GM23338 (cell line): Measurements from ENCODE around the gene PTPN13. TPM values are rescaled to one million over a fixed set of nuclear protein-coding genes. Genes with fewer than 3 reads are reported as not detected.

ENCODE experiments used
- ATAC-seq: fragments of 200-7000 bp; cut with Tn5 transposase; 3 replicates; pipeline ENCODE4 v1.9.1; 2020
- DNase-seq: peaks from one replicate; pipeline ENCODE4 v3.0.0-alpha.2; 2015; ENCODE audit warnings: low spot score
- H2AFZ ChIP-seq: fragments of 200-600 bp; sonication (generic); 2 replicates; pipeline ENCODE4 v1.8.0; 2016; ENCODE audit warnings: antibody characterized with exemption, mild to moderate bottlenecking, moderate library complexity
- H3F3A ChIP-seq: fragments of 200-600 bp; sonication (generic); replicated peaks from 2 replicates; pipeline ENCODE4 v1.8.0; 2017; ENCODE audit warnings: antibody characterized with exemption, mixed run types, low read depth
- H3K27ac ChIP-seq: fragments of 200-600 bp; sonication (generic); 2 replicates; pipeline ENCODE4 v1.6.1; 2016; ENCODE audit warnings: low read depth
- H3K27me3 ChIP-seq: fragments of 200-600 bp; sonication (generic); 2 replicates; pipeline ENCODE4 v1.8.0; 2016; ENCODE audit warnings: mild to moderate bottlenecking, mixed run types, moderate library complexity; ENCODE audit not compliant: insufficient read depth
- H3K36me3 ChIP-seq: fragments of 200-600 bp; sonication (generic); 2 replicates; pipeline ENCODE4 v1.8.0; 2016; ENCODE audit warnings: mild to moderate bottlenecking; ENCODE audit not compliant: insufficient read depth
- H3K4me1 ChIP-seq: fragments of 200-600 bp; sonication (generic); 2 replicates; pipeline ENCODE4 v1.8.0; 2016; ENCODE audit warnings: mild to moderate bottlenecking, moderate library complexity; ENCODE audit not compliant: insufficient read depth
- H3K4me2 ChIP-seq: fragments of 200-600 bp; sonication (generic); 2 replicates; pipeline ENCODE4 v1.7.1; 2017; ENCODE audit warnings: mixed run types
- H3K4me3 ChIP-seq: fragments of 200-600 bp; sonication (generic); 2 replicates; pipeline ENCODE4 v1.6.1; 2016; ENCODE audit warnings: mixed run types
- H3K79me2 ChIP-seq: fragments of 200-600 bp; sonication (generic); replicated peaks from 2 replicates; pipeline ENCODE4 v1.8.0; 2017; ENCODE audit warnings: mild to moderate bottlenecking; ENCODE audit not compliant: insufficient read depth
- H3K9me2 ChIP-seq: fragments of 200-600 bp; sonication (generic); 2 replicates; pipeline ENCODE4 v1.8.0; 2017; ENCODE audit not compliant: insufficient read depth
- H4K20me1 ChIP-seq: fragments of 200-600 bp; sonication (generic); replicated peaks from 2 replicates; pipeline ENCODE4 v1.8.0; 2017; ENCODE audit warnings: mild to moderate bottlenecking; ENCODE audit not compliant: insufficient read depth
- H3K27ac Mint-ChIP-seq: 2 replicates; pipeline ENCODE4 v1.8.0; 2020; ENCODE audit warnings: inconsistent platforms, mild to moderate bottlenecking, moderate library complexity, mixed read lengths
- H3K27me3 Mint-ChIP-seq: 3 replicates; pipeline ENCODE4 v1.8.0; 2022; ENCODE audit warnings: low read depth, mild to moderate bottlenecking, moderate library complexity, mixed read lengths, inconsistent platforms; ENCODE audit not compliant: insufficient read depth, poor library complexity
- H3K36me3 Mint-ChIP-seq: 3 replicates; pipeline ENCODE4 v1.8.0; 2021; ENCODE audit warnings: low read depth, mild to moderate bottlenecking, inconsistent platforms, moderate library complexity, mixed read lengths
- H3K4me1 Mint-ChIP-seq: 3 replicates; pipeline ENCODE4 v1.8.0; 2020; ENCODE audit warnings: mild to moderate bottlenecking, inconsistent platforms, mixed read lengths
- H3K4me3 Mint-ChIP-seq: 3 replicates; pipeline ENCODE4 v1.8.0; 2021; ENCODE audit warnings: moderate library complexity, mild to moderate bottlenecking, inconsistent platforms, mixed read lengths
- H3K9me3 Mint-ChIP-seq: 3 replicates; pipeline ENCODE4 v1.8.0; 2020; ENCODE audit warnings: moderate library complexity, mild to moderate bottlenecking, inconsistent platforms, mixed read lengths
- CTCF ChIP-seq, 2 experiments: fragments of 200-600 bp in 1 of 2; sonication (generic) in 1 of 2; conservative IDR thresholded peaks; 2 replicates each; pipeline versions ENCODE4 v1.5.1 to v1.6.1; 2016 to 2017; ENCODE audit warnings: antibody characterized with exemption in 2 of 2, low read depth in 2 of 2, mild to moderate bottlenecking in 2 of 2, moderate library complexity in 1 of 2
- EZH2 ChIP-seq: fragments of 200-600 bp; sonication (generic); IDR thresholded peaks from one replicate; pipeline ENCODE4 v1.8.0; 2017; ENCODE audit warnings: antibody characterized with exemption, mild to moderate bottlenecking, low read depth; ENCODE audit not compliant: unreplicated experiment
- JUNB ChIP-seq: IDR thresholded peaks from one replicate; pipeline ENCODE4 v1.6.1; 2016; ENCODE audit warnings: antibody characterized with exemption; ENCODE audit not compliant: unreplicated experiment
- NANOG ChIP-seq: IDR thresholded peaks from 2 replicates; pipeline ENCODE4 v1.6.1; 2016; ENCODE audit warnings: antibody characterized with exemption, borderline replicate concordance
- POLR2AphosphoS5 ChIP-seq: IDR thresholded peaks from 2 replicates; pipeline ENCODE4 v1.6.1; 2016; ENCODE audit warnings: antibody characterized with exemption, low read depth
- STAT1 ChIP-seq: IDR thresholded peaks from one replicate; pipeline ENCODE4 v1.6.1; 2016; ENCODE audit warnings: antibody characterized with exemption; ENCODE audit not compliant: unreplicated experiment
- ZNF114 ChIP-seq: fragments of 250-450 bp; sonication (Bioruptor Pico); IDR thresholded peaks from 2 replicates; pipeline ENCODE4 v1.5.0; 2020; ENCODE audit warnings: mild to moderate bottlenecking, moderate library complexity
- ZNF331 ChIP-seq: fragments of 250-450 bp; sonication (Bioruptor Pico); IDR thresholded peaks from 2 replicates; pipeline ENCODE4 v1.5.0; 2020; ENCODE audit warnings: low read depth, mild to moderate bottlenecking, moderate library complexity
- ZNF462 ChIP-seq: fragments of 250-450 bp; sonication (Bioruptor Pico); IDR thresholded peaks from 2 replicates; pipeline ENCODE4 v1.5.0; 2020; ENCODE audit warnings: mild to moderate bottlenecking, moderate library complexity
- polyA plus RNA-seq: library from polyadenylated mRNA; unstranded; fragments of >200 nt; fragmentation: Nextera tagmentation; extraction: Ambion mirVana; gene quantifications from 2 replicates; pipeline ENCODE4 v1.2.1, GENCODE V29; 2016
- total RNA-seq: library from RNA; depleted of rRNA; stranded (reverse); fragments of >200 nt; shearing (Covaris generic); gene quantifications from 2 replicates; pipeline ENCODE4 v1.2.3, GENCODE V29; 2014

The PTPN13 gene
- total and polyA plus RNA-seq, 2 experiments from 2014 or later = 12.6 to 49.9 TPM

GRCh38 chr4:86631166-86631565 lies 37.1 kb downstream of the PTPN13 start (continued):
- no peak for TF ChIP-seq ZNF462 (CRISPR knock-in tag)
- TF ChIP-seq ZNF331 (CRISPR knock-in tag) = no peak
- no peak for TF ChIP-seq EZH2
- no peak for TF ChIP-seq POLR2AphosphoS5
- no peak for TF ChIP-seq JUNB
- TF ChIP-seq NANOG = no peak
- TF ChIP-seq ZNF114 (CRISPR knock-in tag) = no peak

GRCh38 chr4:86633854-86634253 lies 39.7 kb downstream of the PTPN13 start:
- Mint-ChIP-seq H3K27me3 (no peaks in the 10 kb centered on the region), H3K4me1 (0 out of 3 replicates have a peak, but pooled peaks cover 4% of the 10 kb centered on the region), H3K27ac (no peak overlapping the region), H3K4me3 (no peak overlapping the region), H3K36me3 (peaks cover 29% of the 10 kb centered on the region), H3K9me3 (peaks cover 4% of the 10 kb centered on the region; the same call in 2 of the 3 replicates)
- Histone ChIP-seq H3K4me3 (no peak overlapping the region), H3F3A (no peaks in the 10 kb centered on the region), H3K4me1 (no peaks in the 10 kb centered on the region), H2AFZ (no peak overlapping the region), H3K27ac (no peak overlapping the region), H4K20me1 (no peaks in the 10 kb centered on the region; the same call in 1 of the 2 replicates), H3K9me2 (no peaks in the 10 kb centered on the region), H3K4me2 (no peak overlapping the region), H3K79me2 (peaks cover 19% of the 10 kb centered on the region), H3K36me3 (no peaks in the 10 kb centered on the region), H3K27me3 (no peaks in the 10 kb centered on the region)
- DNase-seq (no peak), ATAC-seq (no peak)
- TF ChIP-seq POLR2AphosphoS5 = no peak
- no peak for TF ChIP-seq CTCF (conservative IDR thresholded peaks at IDR 0.05; ENCODE audit: low read depth in 2 of 2)
- TF ChIP-seq STAT1 = no peak
- TF ChIP-seq ZNF462 (CRISPR knock-in tag) = no peak
- no peak for TF ChIP-seq JUNB
